Stimulated activated CD8-positive, alpha-beta memory T cell treated with anti-CD3 and anti-CD28 coated beads, Interleukin-15, amount 100 ng/mL, for 48 hours (primary cell): ENCODE results near the gene ZNF552.

Experiments
- DNase-seq, 2 donors: peaks; one replicate each; pipeline ENCODE4 v3.0.0-alpha.2; 2020; ENCODE audit warnings: low read depth in 2 of 2

Gene ZNF552

GRCh38 chr19:57778336-57778735 is 36.4 kb downstream of the ZNF552 start:
- no peak for DNase-seq

GRCh38 chr19:57776764-57777296 is 37.9 kb downstream of the ZNF552 start:
- DNase-seq: no peak

- no peak for DNase-seq
These were observed 41.2 kb downstream of the ZNF552 start for GRCh38 chr19:57773488-57773887.

- DNase-seq: no peak
These were observed 43.3 kb downstream of the ZNF552 start for GRCh38 chr19:57771417-57771816.

DNA sequence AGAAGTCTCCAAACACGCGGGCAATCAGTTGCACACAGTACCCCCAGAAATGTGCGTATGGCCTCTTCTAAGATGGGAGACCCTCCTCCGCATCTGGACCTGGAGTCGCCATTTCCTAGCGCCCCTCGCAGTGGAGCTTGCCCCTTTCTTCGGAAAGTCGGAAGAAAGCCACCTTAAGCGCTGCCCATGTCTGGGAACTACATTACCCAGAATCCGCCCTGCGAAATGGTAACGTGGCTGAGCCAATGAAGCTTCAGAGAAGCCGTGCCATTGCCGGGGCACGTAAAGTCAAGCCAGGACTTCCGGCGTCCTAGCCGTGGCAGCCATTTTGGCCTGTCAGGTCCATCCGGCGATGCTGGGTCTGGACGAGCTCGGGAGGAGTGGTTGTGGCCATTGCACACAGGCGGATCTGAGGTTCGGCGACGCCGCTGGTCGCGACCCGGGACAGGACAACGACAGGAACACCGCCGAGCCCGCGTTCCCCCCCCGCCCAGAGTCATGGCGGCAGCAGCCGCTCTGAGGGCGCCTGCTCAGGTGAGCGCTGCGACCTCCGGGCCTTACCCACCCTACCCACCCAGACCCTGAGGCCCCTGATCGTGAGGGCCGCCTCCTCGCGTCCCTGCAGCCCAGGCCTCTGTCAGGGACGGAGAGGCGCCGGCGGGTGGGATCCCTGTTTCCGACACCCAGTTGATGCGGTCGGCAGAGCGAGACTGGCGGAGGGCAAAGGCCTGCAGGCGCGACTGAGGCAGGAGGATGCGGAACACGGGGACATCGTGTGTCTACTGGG is 45.2 kb downstream of the ZNF552 start, which contains the start of gene ZNF586:
ZNF586 (plus strand) TSS at position 332 of the 787 bp plus-strand sequence; CDS start at position 499, 167 bp downstream.
- DNase-seq: peak; percentile 80

- DNase-seq: no peak
These were observed 55.6 kb downstream of the ZNF552 start for GRCh38 chr19:57759096-57759495.

GRCh38 chr19:57757941-57758340 is 56.8 kb downstream of the ZNF552 start:
- DNase-seq: no peak
